EH (cell line): ENCODE data around the gene JHY.

ENCODE experiments used
- DNase-seq: peaks from one replicate; pipeline ENCODE4 v3.0.0-alpha.2; 2015; ENCODE audit warnings: low read depth

The JHY gene

DNA sequence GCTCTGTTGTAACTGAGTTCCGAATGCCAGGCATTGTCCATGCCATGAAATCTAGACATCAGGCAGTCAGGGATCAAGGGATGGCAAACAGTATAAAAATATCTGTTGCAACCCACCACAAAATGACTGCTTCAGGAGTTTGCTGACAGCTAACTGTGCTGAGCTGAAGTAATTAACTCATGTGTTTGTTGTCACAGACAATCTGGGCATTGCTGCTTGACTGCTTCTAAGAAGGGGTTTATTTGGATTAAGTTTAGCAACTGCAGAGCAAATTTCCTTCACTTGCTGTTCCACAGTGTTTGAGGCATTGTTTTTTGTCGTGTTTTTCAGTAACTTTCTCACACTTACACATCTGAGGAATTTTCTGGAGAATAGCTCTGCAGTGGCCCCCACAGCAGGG lies 68.7 kb downstream of the JHY start:
- DNase-seq, result no peak

DNA sequence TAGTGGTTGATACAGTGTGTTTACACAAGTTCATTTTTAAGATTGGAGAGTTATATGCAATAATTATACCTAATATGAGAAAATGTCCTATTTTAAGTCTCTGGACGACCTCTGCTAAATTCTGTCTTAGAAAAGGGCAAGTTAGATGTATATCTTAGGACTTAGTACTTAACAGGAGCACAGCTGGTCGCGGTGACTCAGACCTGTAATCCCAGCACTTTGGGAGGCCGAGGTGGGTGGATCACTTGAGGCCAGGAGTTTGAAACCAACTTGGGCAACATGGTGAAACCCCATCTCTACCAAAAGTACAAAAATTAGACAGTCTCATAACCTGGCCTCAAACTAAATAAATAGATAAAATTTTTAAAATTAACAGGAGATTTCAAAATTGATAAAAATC lies 71.9 kb downstream of the JHY start:
- no peak for DNase-seq

DNA sequence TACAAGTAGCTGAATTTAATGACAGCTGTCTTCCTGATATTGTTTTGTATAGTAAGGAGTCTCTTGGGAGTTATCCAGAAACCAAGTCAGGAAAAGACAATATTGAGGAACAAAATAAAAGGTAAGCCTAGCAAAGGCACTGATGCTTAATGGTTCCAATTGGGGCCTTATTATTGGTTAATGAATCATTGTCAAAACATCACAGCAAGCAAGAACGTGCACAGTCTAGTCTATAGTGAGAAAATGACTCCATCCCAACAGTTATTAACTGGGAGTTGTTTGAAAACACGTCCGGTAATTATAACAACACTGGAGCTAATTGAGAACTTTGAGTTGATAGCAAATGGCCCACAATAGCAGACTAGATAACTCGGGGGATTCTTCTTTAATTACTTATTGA lies 81.4 kb downstream of the JHY start:
- DNase-seq, result no peak

DNA sequence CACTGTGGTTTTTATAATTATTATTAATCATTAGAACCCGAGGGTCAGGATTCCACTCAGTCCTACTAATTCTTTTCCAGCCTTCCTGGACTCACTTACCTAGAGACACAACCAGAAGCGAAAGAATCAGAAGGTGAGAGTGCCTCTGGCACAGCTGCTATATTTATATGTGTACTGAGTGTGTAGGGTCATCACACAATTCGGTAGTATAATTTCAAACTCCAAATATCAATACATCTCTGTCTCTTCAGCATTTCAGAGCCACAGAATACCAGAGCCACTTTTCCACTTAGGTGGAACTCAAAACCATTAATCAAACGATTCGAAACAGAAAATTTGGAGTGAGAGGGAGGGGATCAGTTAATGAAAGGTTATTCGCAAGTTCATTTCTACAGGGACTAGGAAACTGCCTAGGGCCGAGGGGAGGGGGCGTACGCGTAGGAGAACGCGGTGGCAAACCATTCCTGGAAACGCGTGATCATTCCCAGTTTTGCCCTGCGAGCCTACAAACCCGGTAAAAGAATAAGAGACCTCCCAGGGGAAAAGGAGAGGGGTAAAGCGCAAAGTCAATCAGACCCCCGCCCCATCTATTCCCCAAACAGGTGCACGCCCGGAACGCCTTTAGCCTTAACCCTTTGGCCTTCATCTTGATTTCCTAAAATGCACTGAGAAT lies 93.6 kb downstream of the JHY start:
- no peak for DNase-seq

DNA sequence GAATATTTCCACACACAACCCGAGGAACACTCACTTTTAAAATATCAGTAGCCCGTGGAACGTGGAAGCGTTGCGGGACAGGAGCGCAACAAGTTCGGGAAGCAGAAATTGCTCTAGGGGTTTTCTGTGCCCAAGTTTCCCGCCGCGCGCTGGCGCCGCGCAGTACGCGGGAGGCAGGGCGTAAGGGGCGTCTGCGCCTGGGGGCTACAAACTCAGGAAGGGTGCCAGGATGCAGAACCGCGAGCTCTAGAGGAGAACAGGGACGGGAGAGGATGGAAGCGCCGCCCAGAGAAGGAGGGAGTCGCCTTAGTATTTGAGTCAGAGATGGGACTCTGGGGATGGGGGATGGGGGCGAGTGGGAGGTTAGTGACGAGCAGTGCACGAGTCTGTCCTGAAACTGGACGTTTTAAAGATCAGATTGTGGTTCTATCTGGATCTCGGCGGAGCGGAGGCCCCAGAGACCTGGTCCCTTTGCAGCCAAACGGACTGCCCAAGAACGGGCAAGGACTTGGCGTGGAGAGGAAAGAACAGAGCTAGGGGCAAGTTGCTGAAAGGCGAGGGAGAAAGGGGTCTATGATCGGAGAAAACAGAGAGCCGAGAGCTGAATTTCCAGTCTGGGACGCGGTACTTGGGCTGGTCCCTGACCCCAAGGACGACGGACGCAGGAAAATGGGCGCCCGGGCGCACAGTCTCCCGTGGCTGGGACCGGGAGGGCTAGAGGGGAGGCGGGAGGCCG lies 94.3 kb downstream of the JHY start:
- no peak for DNase-seq

DNA sequence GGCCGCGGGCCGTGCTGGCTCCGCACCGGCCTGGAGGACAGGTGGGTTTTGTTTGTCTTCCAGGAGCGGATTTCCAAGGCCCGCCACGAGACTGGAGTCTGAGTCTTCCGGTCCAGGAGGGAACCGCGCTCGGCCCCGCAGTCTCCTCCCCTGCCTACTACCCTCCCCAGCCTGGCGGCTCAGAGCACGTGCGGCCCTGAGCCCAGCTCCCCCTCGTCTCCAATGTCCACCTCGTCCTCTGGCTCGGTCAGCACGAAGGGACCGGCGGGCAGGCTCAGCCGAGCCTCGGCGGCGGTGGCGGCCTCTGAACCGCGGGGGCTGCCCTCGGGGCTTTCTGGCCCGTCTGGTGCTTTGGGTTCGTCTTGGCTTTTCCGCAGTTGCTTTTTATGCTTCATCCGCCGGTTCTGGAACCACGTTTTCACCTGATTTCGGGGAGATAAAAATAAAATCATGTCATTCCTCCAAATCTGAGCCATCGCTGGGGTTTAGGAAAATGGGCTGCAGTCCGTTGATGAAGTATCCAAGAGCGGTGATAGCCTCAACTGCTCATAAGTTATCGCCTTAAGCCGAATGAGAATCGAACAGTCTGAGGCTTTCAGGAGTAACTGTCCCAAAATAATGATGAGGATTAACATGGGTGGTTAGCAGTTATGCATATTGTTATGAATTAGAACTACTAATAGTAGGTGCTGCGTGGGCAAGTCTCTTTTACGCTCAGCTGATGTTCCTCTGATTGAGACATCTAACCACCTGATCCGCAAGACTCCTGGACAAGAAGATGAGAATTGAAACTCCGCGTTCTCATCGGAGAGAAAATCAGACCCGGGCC lies 95.1 kb downstream of the JHY start:
- no peak for DNase-seq

DNA sequence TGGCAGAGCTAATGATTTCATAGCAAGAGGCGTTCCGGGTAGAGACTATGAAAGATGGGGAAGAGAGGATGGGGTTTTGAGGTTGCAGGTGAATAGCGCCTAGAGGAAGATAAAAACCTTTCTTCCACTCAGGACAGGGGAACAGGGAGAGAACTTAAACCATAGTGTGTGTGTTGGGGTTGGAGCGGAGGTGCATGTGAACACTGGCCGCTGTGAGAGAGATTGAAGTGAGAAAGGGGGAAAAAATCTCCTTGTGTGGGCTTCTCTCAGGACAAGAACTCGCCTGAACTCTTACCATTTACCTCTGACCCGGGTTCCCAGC lies 95.7 kb downstream of the JHY start:
- DNase-seq, result no peak

DNA sequence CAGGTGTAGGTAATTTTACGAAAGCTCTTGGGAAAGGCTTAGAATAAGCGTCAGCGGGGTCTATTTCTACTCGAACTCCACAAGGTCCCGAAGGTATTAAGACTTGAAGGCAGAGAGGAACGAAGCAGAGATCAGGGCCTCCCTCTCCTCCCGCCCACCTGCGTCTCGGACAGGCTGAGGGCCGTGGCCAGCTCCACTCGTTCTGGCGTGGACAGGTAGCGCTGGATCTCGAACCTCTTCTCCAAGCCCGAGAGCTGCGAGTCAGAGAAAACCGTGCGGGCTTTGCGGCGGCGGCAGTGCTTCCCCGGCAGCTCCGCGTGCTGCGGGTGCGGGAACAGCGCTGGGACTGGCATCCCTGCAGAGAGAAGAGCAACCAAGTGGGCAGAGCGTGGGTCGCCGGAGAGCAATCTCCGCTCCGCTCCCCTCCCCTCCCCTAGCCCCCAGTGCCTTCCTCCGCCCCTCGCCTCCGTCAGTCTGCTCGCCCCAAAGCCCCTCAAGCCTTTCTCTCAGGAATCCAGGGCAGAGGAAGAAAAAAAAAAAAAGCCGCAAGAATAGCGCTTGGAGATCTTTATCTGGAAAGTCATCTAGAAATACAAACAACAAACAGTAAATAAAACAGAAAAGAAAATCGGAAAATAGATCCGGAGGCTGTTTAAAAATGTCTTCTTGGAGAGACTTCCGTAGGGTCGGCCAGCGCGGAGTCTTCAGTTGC lies 96.7 kb downstream of the JHY start:
- no peak for DNase-seq

DNA sequence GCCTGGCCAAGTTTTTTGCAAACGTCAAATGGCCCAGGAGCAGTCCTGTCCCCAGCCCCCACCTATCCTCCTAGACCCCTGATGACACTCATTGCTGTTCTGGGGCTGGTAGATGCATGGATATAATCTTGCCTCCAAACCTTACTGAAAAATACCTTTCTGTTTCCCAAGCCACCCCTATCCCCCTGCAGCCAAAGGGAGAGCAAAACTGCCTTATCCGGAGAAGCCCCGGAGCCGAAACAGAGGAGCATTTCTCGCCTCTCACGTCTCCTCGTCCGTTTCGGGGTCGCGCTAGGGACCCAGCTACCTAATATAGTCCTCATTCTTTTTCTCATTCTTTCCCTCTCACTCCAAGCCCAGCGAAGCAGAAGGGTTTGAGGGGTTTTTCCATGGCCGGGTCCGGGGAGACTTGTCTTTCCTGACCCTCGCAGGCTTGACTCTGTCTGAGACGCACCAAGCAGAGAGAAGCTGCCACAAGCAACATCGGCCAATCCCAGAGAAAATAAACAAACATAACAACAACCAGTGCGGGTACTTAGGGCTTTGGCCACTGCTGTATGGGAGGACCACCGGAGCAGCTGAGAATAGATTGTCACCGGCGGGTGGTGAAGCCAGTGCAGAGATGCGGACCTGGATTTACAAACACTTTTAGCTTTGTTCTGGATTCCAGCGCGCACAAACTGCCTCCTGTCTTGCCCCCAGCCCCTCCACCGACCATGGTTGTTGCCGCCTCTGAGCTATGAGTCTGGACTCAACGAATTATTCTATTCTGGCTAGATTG lies 97.4 kb downstream of the JHY start:
- no peak for DNase-seq

DNA sequence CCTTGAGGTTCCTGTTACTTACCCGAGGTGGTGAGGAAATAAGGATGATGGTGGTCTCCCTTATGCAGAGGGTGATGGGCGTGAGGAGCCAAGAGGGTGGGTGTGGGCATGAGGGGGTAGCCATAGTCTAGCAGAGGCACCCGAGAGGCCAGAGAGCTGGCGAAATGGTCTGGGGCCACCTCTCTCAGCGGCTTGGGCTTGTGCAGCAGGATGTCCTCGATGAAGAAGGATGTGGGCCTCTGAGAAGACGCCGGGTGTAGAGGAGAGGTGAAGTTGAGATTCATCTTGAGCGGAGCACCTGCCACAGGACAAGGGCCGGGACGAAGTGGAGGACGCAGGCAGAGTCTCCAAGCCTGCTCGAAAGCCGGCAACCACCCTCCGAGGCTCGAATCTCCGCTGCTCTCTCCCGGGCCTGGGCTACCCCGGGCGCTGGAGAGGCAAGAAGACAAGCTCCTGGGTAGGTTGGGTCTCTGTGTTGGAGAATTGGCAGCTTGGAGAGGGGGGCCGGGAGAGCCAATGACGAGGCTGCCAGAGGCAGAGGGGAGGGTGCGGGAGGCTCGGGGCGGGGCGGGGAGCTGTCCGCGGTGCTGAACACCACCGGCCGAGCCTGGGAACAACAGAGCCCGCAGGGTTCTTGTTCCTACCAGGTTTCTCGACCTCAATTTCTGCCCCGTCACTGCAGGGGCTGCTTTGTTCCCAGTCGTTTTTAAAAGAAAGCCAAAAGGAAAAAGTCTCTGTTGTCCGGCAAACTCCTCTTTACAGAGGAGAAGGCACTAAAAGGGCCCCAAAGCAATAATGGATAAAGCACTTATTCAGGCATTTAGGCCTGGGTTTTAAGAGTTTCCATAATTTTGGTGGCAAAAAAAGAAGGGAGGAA lies 99.1 kb downstream of the JHY start, which contains the start of gene BSX:
Gene BSX (minus strand): TSS at position 447 of the 877 bp plus-strand sequence. CDS start 163 bp downstream, at position 284.
- DNase-seq, result peak; percentile 64

DNA sequence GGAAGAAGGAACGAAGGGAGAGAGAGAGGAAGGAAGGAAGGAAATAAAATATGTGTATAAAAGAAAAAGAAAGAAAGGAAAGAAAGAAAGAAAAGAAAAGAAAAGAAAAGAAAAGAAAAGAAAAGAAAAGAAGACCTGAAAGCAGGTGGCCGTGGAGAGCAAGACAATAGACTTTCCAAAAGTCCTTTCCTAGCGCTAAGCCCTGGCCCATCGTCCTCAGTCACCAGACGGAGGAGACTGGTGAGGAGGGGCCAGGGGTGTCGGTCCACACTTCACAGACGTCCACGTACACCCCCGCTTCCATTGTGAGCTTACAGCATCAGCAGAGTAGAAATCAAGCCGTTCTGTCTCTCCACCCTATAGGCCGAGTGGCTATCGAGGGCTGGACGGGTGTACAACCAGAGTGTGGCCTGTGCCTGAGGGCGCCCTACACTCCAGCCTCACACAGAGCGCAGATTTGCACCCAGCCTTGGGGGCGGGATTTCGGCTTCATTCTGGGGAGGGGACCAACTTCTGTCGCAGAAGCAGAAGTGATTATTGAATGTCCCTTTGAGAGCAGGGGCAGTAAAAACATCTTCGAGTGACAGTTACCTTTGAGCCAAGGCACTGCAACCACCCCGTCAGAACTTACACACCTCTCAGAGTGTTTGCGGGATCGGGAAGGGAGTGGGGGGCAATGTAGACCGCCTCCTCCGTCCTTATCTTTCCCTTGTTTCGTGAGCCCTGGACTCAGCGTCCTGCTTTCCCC lies 101.1 kb downstream of the JHY start:
- DNase-seq, result no peak

DNA sequence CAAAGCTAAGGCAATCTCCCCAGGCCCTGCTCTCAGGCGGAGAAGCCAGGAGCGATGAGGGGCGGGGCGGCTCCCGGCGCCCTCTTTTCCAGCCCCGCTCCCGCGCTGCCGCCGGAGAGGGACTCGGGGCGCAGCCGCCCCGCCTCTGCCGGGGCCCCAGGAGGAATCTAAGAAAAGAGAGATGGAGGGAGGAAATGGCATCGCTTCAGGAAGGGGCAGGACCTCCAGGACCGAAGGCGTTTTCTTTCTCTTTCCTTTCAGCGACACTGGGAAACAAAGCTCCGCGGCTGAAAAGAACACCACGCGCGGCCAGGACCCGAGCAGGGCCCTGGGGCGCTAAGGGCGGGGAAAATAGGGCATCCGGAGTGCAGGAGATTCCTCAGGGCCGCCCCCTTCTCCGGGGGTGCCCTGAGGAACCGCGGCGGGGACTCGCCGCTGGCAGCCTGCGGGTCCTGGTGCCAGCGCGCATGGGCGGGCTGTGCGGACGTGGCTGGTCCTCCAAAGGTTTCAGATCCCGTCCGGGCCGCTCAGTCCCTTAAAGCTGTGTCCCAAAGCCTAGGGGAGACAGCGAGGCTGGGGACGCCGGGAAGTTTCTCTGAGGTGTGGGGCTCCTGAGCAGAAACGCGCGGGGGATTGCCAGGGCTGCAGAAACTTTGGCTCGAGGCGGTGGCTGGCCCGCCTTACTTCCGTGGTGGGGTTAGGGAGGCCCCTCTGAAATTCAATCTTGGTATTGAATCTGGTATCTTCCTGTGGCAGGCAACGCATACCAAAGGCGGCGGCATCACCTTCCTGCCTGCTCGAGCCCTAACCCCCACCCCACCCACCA lies 101.8 kb downstream of the JHY start:
- peak; percentile 45 for DNase-seq

DNA sequence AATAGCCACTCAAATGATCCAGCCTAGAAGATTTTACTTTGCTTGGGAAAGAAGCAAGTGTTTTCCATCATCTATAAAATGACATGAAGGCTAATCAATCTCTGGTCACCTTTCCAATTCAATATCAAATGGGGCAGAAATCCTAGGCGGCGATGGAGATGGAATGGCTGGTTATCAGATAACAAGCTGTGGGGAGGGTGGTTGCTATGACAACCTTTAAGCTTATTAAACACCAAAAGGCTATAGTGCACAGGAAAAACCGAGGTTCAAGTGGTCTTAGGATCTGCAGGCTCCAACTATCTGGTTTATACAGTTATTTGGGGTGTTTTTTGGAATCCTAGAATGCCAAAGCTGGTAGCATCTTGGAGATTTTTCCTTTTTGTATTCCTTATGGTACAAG lies 113.0 kb downstream of the JHY start:
- no peak for DNase-seq

DNA sequence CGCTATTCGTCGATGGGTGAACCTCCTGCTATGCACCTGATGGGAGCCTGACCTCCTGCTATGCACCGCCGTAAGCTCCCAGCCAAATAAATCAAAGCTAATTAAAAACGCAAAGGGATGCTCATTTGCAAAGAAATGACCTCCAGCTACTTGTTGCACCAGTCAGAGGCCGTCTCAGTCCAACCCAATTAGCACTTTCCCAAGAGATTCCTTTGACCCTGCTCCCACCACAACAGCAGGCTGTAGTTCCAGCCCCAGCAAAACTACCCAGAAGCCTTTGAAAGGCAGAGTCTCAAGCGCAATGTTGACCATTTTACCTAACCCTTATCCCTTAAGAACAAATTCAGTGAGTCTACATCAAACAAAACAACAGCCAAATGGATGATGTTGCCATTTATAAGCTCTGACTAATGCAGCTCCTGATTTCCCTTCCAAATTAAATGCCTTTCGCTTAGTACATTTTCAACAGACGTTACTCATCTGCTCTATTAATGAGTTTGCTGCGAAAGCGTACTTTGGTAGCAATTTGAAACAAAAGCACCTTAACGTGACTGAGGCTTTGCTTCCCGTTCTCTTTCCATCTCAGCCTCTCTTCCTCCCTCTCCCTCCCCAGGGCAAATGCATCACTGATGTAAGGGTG lies 116.3 kb downstream of the JHY start:
- peak; percentile 41 for DNase-seq

DNA sequence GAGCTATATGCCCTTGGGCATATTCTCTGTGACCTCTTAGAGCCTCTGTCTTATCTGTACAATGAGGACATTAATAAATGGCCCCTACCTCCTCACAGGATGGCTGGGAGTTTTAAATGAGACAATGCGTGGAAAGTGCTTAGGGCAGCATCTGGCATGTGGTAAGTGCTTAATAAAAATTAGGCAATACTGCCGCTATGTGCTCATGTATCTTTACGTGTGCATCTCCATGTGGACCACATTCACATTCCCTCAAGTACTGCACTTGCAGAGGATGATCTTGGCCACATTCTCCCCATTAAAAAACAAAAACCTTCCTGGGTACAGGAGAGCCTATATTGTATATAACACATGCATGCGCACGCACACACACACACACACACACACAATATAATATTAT lies 118.2 kb downstream of the JHY start:
- no peak for DNase-seq

DNA sequence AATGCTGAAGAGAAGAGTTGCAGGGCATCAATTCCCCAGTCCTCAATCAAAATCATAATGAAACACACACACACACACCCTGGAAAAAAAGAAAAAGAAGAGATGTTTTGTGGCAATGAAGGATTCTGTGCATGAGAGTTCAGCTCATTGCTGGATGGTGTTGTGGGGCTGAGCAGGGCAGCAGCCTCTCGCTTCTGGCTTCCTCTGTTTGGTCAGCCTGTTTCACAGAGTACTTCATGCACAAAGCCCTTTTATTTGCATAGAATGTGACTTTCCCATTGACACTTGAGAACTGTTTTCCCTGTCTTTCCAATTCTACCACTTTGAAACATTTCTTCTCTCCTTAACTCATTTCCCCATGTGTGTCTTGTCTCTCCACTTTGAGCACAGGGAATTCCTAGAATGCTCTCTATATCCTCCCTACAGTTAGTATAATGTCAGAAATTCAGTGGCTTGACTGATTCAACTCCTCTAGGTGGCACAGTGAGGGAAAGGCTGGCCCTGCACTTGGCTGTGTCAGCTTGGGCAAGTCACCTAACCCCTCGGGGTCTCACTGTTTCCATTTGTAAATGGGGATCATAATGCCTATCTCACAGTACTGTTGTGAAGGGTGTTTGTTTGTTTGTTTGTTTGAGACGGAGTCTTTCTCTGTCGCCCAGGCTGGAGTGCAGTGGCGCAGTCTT lies 124.4 kb downstream of the JHY start:
- DNase-seq, result no peak
